SK-N-SH treated with all-trans-retinoic acid at 6 μM for 48 hours (cell line): Measurements from ENCODE around the gene POU5F2.

Experiments used
- ISL1 ChIP-seq: fragments of 250-450 bp; sonication (Bioruptor Pico); IDR thresholded peaks from 2 replicates; pipeline ENCODE4 v2.1.2; 2022; ENCODE audit warnings: mild to moderate bottlenecking, moderate library complexity
- SNAI2 ChIP-seq: fragments of 250-450 bp; sonication (Bioruptor Pico); IDR thresholded peaks from 2 replicates; pipeline ENCODE4 v1.5.0; 2020; ENCODE audit warnings: mild to moderate bottlenecking, moderate library complexity
- TF ChIP-seq, protein P1 (sequence below): fragments of 250-450 bp; sonication (Bioruptor Pico); IDR thresholded peaks from 2 replicates; pipeline ENCODE4 v1.5.1; 2020; ENCODE audit warnings: low read depth, mild to moderate bottlenecking, moderate library complexity

DNA sequence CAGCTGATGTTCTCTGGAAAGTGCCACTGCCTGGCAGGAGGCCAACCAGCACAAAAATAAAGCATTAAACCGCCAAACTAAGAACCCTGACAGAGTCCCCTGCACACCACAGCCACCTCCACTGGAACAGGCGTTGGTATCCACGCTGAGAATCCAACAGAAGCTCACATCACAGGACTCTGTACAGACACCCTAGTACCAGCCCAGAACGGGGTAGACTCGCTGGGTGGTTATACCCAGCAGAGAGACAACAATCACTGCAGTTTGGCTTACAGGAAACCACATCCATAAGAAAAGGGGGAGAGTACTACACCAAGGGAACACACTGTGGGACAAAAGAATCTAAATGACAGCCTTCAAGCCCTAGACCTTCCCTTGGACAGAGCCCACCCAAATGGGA, 15.0 kb upstream of the POU5F2 start:
- TF ChIP-seq ISL1 (CRISPR knock-in tag) (no peak), SNAI2 (CRISPR knock-in tag) (no peak)
- TF ChIP-seq, protein P1, sequence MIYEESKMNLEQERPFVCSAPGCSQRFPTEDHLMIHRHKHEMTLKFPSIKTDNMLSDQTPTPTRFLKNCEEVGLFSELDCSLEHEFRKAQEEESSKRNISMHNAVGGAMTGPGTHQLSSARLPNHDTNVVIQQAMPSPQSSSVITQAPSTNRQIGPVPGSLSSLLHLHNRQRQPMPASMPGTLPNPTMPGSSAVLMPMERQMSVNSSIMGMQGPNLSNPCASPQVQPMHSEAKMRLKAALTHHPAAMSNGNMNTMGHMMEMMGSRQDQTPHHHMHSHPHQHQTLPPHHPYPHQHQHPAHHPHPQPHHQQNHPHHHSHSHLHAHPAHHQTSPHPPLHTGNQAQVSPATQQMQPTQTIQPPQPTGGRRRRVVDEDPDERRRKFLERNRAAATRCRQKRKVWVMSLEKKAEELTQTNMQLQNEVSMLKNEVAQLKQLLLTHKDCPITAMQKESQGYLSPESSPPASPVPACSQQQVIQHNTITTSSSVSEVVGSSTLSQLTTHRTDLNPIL (CRISPR knock-in tag): no peak
